Nephron progenitor cell (in vitro differentiated cells): Measurements from ENCODE around the gene MAGOHB.

Source experiments
- DNase-seq: peaks from one replicate; pipeline ENCODE4 v3.0.0; 2021
- H3K27ac Mint-ChIP-seq: 2 replicates; pipeline ENCODE4 v1.8.0; 2021; ENCODE audit warnings: mild to moderate bottlenecking, moderate library complexity, mixed read lengths
- H3K27me3 Mint-ChIP-seq: 2 replicates; pipeline ENCODE4 v1.8.0; 2021; ENCODE audit warnings: mild to moderate bottlenecking, low read depth, mixed read lengths; ENCODE audit not compliant: poor library complexity
- H3K36me3 Mint-ChIP-seq: 2 replicates; pipeline ENCODE4 v1.8.0; 2021; ENCODE audit warnings: low read depth, mixed read lengths
- H3K4me1 Mint-ChIP-seq: 2 replicates; pipeline ENCODE4 v1.8.0; 2021; ENCODE audit warnings: mixed read lengths
- H3K4me3 Mint-ChIP-seq: 2 replicates; pipeline ENCODE4 v1.8.0; 2021; ENCODE audit warnings: mild to moderate bottlenecking, moderate library complexity, mixed read lengths
- H3K9me3 Mint-ChIP-seq: 2 replicates; pipeline ENCODE4 v1.8.0; 2021; ENCODE audit warnings: mild to moderate bottlenecking, moderate library complexity, mixed read lengths
- CTCF ChIP-seq: fragments of 200-600 bp; sonication (generic); IDR thresholded peaks from 2 replicates; pipeline ENCODE4 v1.5.0; 2021; ENCODE audit warnings: antibody characterized with exemption

Gene MAGOHB

GRCh38 chr12:10620078-10620779, 6.8 kb upstream of the MAGOHB start:
- peaks cover 43% of the 10 kb centered on the region for H3K27me3 Mint-ChIP-seq
- H3K4me3 Mint-ChIP-seq: no peak overlapping the region
- no peak overlapping the region for H3K27ac Mint-ChIP-seq
- no peaks in the 10 kb centered on the region for H3K9me3 Mint-ChIP-seq
- TF ChIP-seq CTCF: no peak
- no peak for DNase-seq
- H3K4me1 Mint-ChIP-seq: no peaks in the 10 kb centered on the region
- no peaks in the 10 kb centered on the region for H3K36me3 Mint-ChIP-seq

- H3K9me3 Mint-ChIP-seq: no peaks in the 10 kb centered on the region
- H3K4me3 Mint-ChIP-seq: no peak overlapping the region
- peaks cover 9% of the 10 kb centered on the region for H3K4me1 Mint-ChIP-seq
- peaks cover 37% of the 10 kb centered on the region for H3K27me3 Mint-ChIP-seq
- no peaks in the 10 kb centered on the region for H3K36me3 Mint-ChIP-seq
- no peak for DNase-seq
- no peak overlapping the region for H3K27ac Mint-ChIP-seq
- no peak for TF ChIP-seq CTCF
Measured at GRCh38 chr12:10618338-10618987, 5.1 kb upstream of the MAGOHB start.

GRCh38 chr12:10617863-10618262, 4.5 kb upstream of the MAGOHB start:
- Mint-ChIP-seq H3K4me3 (no peak overlapping the region), H3K27ac (no peak overlapping the region)

GRCh38 chr12:10615532-10615931, 2.1 kb upstream of the MAGOHB start:
- peaks cover 29% of the 10 kb centered on the region for H3K4me1 Mint-ChIP-seq
- H3K27me3 Mint-ChIP-seq: peaks cover 26% of the 10 kb centered on the region
- peaks cover 5% of the 10 kb centered on the region for H3K36me3 Mint-ChIP-seq
- no peaks in the 10 kb centered on the region for H3K9me3 Mint-ChIP-seq
- no peak for TF ChIP-seq CTCF
- DNase-seq: no peak
- no peak overlapping the region for H3K4me3 Mint-ChIP-seq
- no peak overlapping the region for H3K27ac Mint-ChIP-seq

More at GRCh38 chr12:10617863-10618262, 4.5 kb upstream of the MAGOHB start:
- H3K9me3 Mint-ChIP-seq: no peaks in the 10 kb centered on the region
- DNase-seq: no peak
- TF ChIP-seq CTCF: no peak
- H3K27me3 Mint-ChIP-seq: peaks cover 37% of the 10 kb centered on the region
- peaks cover 11% of the 10 kb centered on the region for H3K4me1 Mint-ChIP-seq
- H3K36me3 Mint-ChIP-seq: no peaks in the 10 kb centered on the region

GRCh38 chr12:10614056-10614370, 604 bp upstream of the MAGOHB start:
- Mint-ChIP-seq H3K9me3 (no peaks in the 10 kb centered on the region), H3K27ac (peak overlapping the region; percentile 84), H3K36me3 (peaks cover 17% of the 10 kb centered on the region), H3K4me3 (peak overlapping the region; percentile 100), H3K27me3 (peaks cover 12% of the 10 kb centered on the region), H3K4me1 (peaks cover 35% of the 10 kb centered on the region)
- TF ChIP-seq CTCF: no peak
- DNase-seq: no peak

- Mint-ChIP-seq H3K4me3 (peak overlapping the region; percentile 100), H3K9me3 (no peaks in the 10 kb centered on the region), H3K4me1 (peaks cover 35% of the 10 kb centered on the region), H3K27me3 (peaks cover 5% of the 10 kb centered on the region), H3K36me3 (peaks cover 27% of the 10 kb centered on the region), H3K27ac (peak overlapping the region; percentile 100)
- DNase-seq: no peak
- TF ChIP-seq CTCF: no peak
Measured at GRCh38 chr12:10612984-10613348, 443 bp downstream of the MAGOHB start.
